ENCODE data around the gene AURKAIP1. TPM values are rescaled to one million over a fixed set of nuclear protein-coding genes. Genes with fewer than 3 reads are reported as not detected.
A peak's percentile ranks its signal among the peaks of the same experiment; 100 is the strongest.
"Not testable (repeated sequence)": the region's sequence is repeated elsewhere in the genome, so short reads cannot be mapped to it uniquely, and the experiment has no call there.

Gene AURKAIP1
- total RNA-seq, 4 donors from 2014 or later = 98.4 to 152 (median 117) TPM

GRCh38 chr1:1419363-1419812, 44.4 kb upstream of the AURKAIP1 start:
- TF ChIP-seq EP300 (IDR thresholded peaks at IDR 0.05) (no peak), POLR2AphosphoS5 (IDR thresholded peaks at IDR 0.05) (no peak), POLR2A (IDR thresholded peaks at IDR 0.05; ENCODE audit: low read depth) (no peak), CTCF (IDR thresholded peaks at IDR 0.05) (no peak)
- intact Hi-C loops (cut with DNase I) = no loop called here
- no peak for DNase-seq (ENCODE audit: extremely low spot score)
- no peaks in the 10 kb centered on the region for H3K36me3 ChIP-seq
- no peaks in the 10 kb centered on the region for H3K27me3 ChIP-seq
- peaks cover 8 to 52% (median 34%) of the 10 kb centered on the region in 4 donors for H3K4me1 ChIP-seq
- peak overlapping the region; percentile 75 to 84 (median 76) for H3K27ac ChIP-seq (replicated peaks in 1 of 4)
- no peaks in the 10 kb centered on the region for H3K9me3 ChIP-seq
- 98% methylated on average over 8 of the region's 21 CpGs for WGBS
- peak overlapping the region; percentile 53 to 62 (median 54) for H3K4me3 ChIP-seq

DNA sequence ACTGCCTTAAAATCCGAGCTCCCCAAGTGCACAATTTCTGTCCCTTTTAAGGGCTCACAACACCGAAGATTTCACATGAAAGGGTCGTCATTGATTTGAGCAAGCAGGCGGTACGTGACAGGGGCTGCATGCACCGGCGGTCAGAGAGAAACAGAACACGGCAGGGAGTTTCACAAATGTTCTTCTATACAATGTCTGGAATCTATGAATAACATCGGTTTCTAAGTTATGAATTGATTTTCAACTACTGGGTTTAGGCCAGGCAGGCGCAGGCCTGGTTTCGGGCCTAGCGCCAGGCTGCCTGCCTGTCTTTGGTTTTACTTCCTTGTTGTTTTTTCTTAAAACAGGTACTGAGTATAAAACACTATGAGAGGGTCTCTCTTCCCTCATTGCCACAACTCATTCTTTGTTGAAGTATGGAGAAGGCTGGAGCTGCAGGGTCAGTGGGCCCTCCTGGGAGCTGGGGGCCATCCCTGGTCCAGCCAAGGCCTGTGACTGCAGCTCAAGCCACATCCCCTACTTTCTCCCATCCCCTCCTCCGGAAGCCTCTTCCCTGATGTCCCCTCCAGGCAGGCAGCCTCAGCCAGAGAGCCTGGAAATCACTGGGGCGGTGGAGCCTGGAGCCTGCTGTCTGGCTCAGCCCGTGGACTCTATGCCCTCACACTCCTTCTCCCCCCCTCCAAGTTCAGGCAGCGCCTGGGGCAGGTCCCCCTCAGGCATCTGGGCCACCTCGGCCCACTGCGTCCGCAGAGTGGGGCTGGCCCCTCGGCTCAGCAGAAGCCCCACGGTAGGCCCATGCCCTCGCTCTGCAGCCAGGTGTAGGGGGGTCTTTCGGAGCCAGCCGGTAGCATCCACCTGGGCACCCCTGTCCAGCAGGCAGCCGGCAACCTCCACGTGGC, 43.7 kb upstream of the AURKAIP1 start:
- no peaks in the 10 kb centered on the region for H3K27me3 ChIP-seq
- 92% methylated on average over 19 of the region's 26 CpGs for WGBS
- H3K9me3 ChIP-seq = no peaks in the 10 kb centered on the region
- H3K27ac ChIP-seq (replicated peaks in 1 of 4) = peak overlapping the region; percentile 75 to 84 (median 76)
- H3K4me3 ChIP-seq = peak overlapping the region in 1 of 4 donors; percentile 53
- H3K4me1 ChIP-seq = peaks cover 8 to 52% (median 34%) of the 10 kb centered on the region in 4 donors
- TF ChIP-seq POLR2A (IDR thresholded peaks at IDR 0.05; ENCODE audit: low read depth) (no peak), CTCF (IDR thresholded peaks at IDR 0.05) (no peak), EP300 (IDR thresholded peaks at IDR 0.05) (no peak), POLR2AphosphoS5 (IDR thresholded peaks at IDR 0.05) (no peak)
- H3K36me3 ChIP-seq = no peaks in the 10 kb centered on the region
- no peak for DNase-seq (ENCODE audit: extremely low spot score)
- intact Hi-C loops (cut with DNase I) = no loop called here

GRCh38 chr1:1417825-1418463, 42.9 kb upstream of the AURKAIP1 start:
- WGBS = 91% methylated on average over 19 of the region's 25 CpGs
- H3K36me3 ChIP-seq; intact Hi-C loops (cut with DNase I); H3K27ac ChIP-seq (replicated peaks in 1 of 4); H3K9me3 ChIP-seq; DNase-seq (ENCODE audit: extremely low spot score); H3K4me3 ChIP-seq; H3K27me3 ChIP-seq: not testable (repeated sequence)
- peaks cover 8 to 52% (median 34%) of the 10 kb centered on the region in 4 donors for H3K4me1 ChIP-seq

DNA sequence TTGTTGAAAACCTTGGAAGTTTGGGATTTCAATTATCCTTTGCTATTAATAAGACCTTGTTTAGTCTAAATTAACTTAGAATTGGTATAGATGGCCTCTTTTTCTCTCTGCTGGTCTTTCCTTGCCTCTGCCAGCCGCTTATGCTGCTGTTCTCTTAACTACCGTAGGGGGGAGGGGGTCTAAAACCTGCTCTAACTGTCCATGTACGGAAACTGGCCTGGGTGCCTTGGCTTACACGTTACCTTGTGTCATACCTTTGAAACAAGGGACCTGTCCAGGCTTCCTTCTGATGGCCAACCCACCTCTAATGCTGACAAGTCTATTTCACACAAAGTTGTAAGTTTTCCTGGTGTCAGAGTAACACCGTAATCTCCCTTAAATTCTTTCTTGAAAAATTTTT, 42.4 kb upstream of the AURKAIP1 start:
- H3K9me3 ChIP-seq; intact Hi-C loops (cut with DNase I); H3K36me3 ChIP-seq; H3K4me3 ChIP-seq; DNase-seq (ENCODE audit: extremely low spot score); H3K27me3 ChIP-seq; H3K27ac ChIP-seq (replicated peaks in 1 of 4): not testable (repeated sequence)
- H3K4me1 ChIP-seq = peaks cover 8 to 46% (median 30%) of the 10 kb centered on the region in 4 donors
- 80% methylated on average over 5 of the region's 5 CpGs for WGBS

DNA sequence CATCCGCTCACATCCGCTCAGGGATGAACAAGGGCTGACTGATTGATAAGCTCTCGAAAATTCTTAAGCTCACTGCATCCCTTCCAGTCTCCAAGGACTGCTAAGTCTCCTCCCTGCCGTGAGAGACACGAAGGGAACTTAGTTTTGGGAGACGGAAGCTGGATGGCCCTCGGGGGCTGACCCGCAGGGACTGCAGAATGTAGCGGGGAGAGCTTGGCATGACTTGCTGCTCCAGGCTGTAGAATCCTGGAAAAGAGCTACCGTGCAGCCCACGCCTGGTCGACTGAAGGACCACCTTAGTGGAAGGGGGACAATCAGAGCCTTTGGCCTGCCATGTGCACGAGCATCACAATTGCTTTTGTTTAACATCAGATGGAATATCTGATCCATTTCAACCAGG, 40.7 kb upstream of the AURKAIP1 start:
- peaks cover 4 to 30% (median 19%) of the 10 kb centered on the region in 4 donors for H3K4me1 ChIP-seq
- no peaks in the 10 kb centered on the region for H3K27me3 ChIP-seq
- 86% methylated on average over 13 of the region's 13 CpGs for WGBS
- no peak overlapping the region for H3K4me3 ChIP-seq
- H3K36me3 ChIP-seq = no peaks in the 10 kb centered on the region
- no peak for DNase-seq (ENCODE audit: extremely low spot score)
- no peak overlapping the region for H3K27ac ChIP-seq (replicated peaks in 1 of 4)
- intact Hi-C loops (cut with DNase I) = no loop called here
- TF ChIP-seq POLR2A (IDR thresholded peaks at IDR 0.05; ENCODE audit: low read depth) (no peak), CTCF (IDR thresholded peaks at IDR 0.05) (no peak), POLR2AphosphoS5 (IDR thresholded peaks at IDR 0.05) (no peak), EP300 (IDR thresholded peaks at IDR 0.05) (no peak)
- no peaks in the 10 kb centered on the region for H3K9me3 ChIP-seq

DNA sequence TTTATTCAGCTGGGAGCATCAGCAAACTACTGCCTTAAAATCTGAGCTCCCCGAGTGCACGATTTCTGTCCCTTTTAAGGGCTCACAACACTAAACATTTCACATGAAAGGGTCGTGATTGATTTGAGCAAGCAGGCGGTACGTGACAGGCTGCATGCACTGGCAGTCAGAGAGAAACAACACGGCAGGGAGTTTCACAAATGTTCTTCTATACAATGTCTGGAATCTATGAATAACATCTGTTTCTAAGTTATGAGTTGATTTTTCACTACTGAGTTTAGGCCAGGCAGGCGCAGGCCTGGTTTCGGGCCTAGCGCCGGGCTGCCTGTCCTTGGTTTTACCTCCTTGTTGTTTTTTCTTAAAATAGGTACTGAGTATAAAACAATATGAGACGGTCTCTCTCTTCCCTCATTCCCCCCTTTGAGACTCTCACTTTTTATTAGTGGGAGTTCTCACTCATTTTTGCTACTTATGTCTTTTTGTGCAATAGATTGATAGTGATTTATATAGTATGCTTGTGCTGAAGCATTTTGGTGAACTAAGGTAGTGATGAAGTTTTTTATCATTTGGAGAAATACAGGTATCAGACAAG, 37.4 kb upstream of the AURKAIP1 start:
- DNase-seq (ENCODE audit: extremely low spot score) = not testable (repeated sequence)

More for the DNA sequence above, 37.4 kb upstream of the AURKAIP1 start:
- H3K4me3 ChIP-seq; H3K27ac ChIP-seq (replicated peaks in 1 of 4); H3K27me3 ChIP-seq; H3K36me3 ChIP-seq; H3K9me3 ChIP-seq; intact Hi-C loops (cut with DNase I): not testable (repeated sequence)
- peaks cover 12 to 26% (median 21%) of the 10 kb centered on the region in 4 donors for H3K4me1 ChIP-seq
- WGBS = 93% methylated on average over 11 of the region's 11 CpGs
